ENCODE measurements around the gene EPG5.

EPG5 gene

DNA sequence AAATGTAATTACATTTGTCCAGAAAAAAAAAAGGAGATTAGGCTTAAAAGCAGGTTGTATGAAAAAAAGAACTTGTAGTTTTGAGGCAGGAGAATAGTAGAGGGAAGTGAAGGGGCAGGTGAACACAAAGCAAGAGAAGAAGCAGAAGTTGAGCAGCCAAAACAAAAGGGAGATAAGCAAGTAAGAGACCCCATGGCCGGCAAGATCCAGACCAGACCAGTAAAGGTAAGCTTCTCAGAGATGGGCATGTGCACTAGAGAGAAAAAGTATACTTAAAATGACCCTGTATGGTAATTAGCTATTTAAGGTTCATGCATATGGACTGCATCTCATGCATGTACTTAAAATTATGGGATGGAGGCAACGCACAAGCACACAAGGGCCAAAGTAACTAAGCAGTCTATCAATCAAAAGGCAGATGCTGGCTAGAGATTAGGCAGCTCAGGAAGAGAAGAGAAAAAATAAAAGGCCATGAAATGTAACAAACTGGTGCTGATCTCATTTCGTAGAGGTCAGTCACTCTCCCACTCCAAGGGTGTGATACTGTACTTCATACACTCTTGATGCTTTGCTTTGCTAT is 132.0 kb downstream of the EPG5 start:
- no peak overlapping the region for H2AFZ ChIP-seq (ENCODE audit: low read depth, low read length)
- H3K9me3 ChIP-seq (ENCODE audit: insufficient read depth, low read length, severe bottlenecking): no peaks in the 10 kb centered on the region
- TF ChIP-seq EZH2 (IDR thresholded peaks at IDR 0.05; ENCODE audit: borderline replicate concordance, low read depth, low read length, severe bottlenecking): no peak
- TF ChIP-seq, protein P1, sequence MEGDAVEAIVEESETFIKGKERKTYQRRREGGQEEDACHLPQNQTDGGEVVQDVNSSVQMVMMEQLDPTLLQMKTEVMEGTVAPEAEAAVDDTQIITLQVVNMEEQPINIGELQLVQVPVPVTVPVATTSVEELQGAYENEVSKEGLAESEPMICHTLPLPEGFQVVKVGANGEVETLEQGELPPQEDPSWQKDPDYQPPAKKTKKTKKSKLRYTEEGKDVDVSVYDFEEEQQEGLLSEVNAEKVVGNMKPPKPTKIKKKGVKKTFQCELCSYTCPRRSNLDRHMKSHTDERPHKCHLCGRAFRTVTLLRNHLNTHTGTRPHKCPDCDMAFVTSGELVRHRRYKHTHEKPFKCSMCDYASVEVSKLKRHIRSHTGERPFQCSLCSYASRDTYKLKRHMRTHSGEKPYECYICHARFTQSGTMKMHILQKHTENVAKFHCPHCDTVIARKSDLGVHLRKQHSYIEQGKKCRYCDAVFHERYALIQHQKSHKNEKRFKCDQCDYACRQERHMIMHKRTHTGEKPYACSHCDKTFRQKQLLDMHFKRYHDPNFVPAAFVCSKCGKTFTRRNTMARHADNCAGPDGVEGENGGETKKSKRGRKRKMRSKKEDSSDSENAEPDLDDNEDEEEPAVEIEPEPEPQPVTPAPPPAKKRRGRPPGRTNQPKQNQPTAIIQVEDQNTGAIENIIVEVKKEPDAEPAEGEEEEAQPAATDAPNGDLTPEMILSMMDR (IDR thresholded peaks at IDR 0.05; ENCODE audit: borderline replicate concordance, extremely low read depth, low read length, poor library complexity, severe bottlenecking): no peak
- H3K4me3 ChIP-seq (ENCODE audit: low read depth in 1 of 2, low read length in 2 of 2): no peak overlapping the region
- no peak overlapping the region for H3K9ac ChIP-seq (ENCODE audit: low read depth, low read length)
- no peak overlapping the region for H3K27ac ChIP-seq (ENCODE audit: low read length)
- H4K20me1 ChIP-seq (ENCODE audit: insufficient read depth, low read length): no peaks in the 10 kb centered on the region
- H3K4me1 ChIP-seq (ENCODE audit: insufficient read depth, low read length): no peaks in the 10 kb centered on the region
- DNase-seq: no peak
- no peaks in the 10 kb centered on the region for H3K27me3 ChIP-seq (ENCODE audit: insufficient read depth, low read length, poor library complexity)
- no peak for ATAC-seq (ENCODE audit: insufficient read depth, low read depth)
- no peak overlapping the region for H3K4me2 ChIP-seq (ENCODE audit: insufficient read depth, low read length)
- no peaks in the 10 kb centered on the region for H3K36me3 ChIP-seq (ENCODE audit: insufficient read depth, low read length)
- no peaks in the 10 kb centered on the region for H3K79me2 ChIP-seq (ENCODE audit: insufficient read depth, low read length)

GRCh38 chr18:45834306-45834705 is 132.8 kb downstream of the EPG5 start:
- Histone ChIP-seq H3K27me3 (ENCODE audit: insufficient read depth, low read length, poor library complexity) (no peaks in the 10 kb centered on the region), H3K27ac (ENCODE audit: low read length) (no peak overlapping the region), H3K79me2 (ENCODE audit: insufficient read depth, low read length) (no peaks in the 10 kb centered on the region), H3K4me1 (ENCODE audit: insufficient read depth, low read length) (peaks cover 3% of the 10 kb centered on the region), H3K9me3 (ENCODE audit: insufficient read depth, low read length, severe bottlenecking) (no peaks in the 10 kb centered on the region), H3K4me3 (ENCODE audit: low read depth in 1 of 2, low read length in 2 of 2) (no peak overlapping the region), H3K4me2 (ENCODE audit: insufficient read depth, low read length) (no peak overlapping the region), H4K20me1 (ENCODE audit: insufficient read depth, low read length) (no peaks in the 10 kb centered on the region), H3K36me3 (ENCODE audit: insufficient read depth, low read length) (no peaks in the 10 kb centered on the region), H3K9ac (ENCODE audit: low read depth, low read length) (no peak overlapping the region), H2AFZ (ENCODE audit: low read depth, low read length) (no peak overlapping the region)
- DNase-seq: no peak
- TF ChIP-seq EZH2 (IDR thresholded peaks at IDR 0.05; ENCODE audit: borderline replicate concordance, low read depth, low read length, severe bottlenecking): no peak
- TF ChIP-seq, protein P1 (IDR thresholded peaks at IDR 0.05; ENCODE audit: borderline replicate concordance, extremely low read depth, low read length, poor library complexity, severe bottlenecking): no peak
- ATAC-seq (ENCODE audit: insufficient read depth, low read depth): 0 out of 3 replicates have a peak, but pooled peaks have one; percentile 19

DNA sequence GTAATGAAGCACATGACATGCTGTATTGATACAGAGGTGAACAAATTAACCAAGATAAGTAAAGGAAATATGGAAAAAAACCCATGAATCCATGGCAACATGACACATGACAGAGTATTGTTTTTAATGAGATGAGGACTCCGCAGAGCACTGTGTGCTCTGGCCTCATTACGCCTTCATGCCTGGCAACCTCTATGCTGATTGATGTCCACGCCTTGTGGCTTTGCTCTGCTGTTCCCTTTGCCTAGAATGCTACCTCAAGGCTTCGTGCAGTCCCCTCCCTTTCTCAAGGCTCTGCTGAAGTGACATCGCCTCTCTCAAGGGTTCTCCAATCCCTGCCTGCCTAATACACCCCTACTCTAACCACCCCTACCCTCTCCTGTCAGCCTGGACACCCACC is 133.3 kb downstream of the EPG5 start:
- H3K79me2 ChIP-seq (ENCODE audit: insufficient read depth, low read length): no peaks in the 10 kb centered on the region
- no peak overlapping the region for H2AFZ ChIP-seq (ENCODE audit: low read depth, low read length)
- no peaks in the 10 kb centered on the region for H3K36me3 ChIP-seq (ENCODE audit: insufficient read depth, low read length)
- no peak overlapping the region for H3K4me3 ChIP-seq (ENCODE audit: low read depth in 1 of 2, low read length in 2 of 2)
- DNase-seq (no peak), ATAC-seq (ENCODE audit: insufficient read depth, low read depth) (no peak)
- no peaks in the 10 kb centered on the region for H3K27me3 ChIP-seq (ENCODE audit: insufficient read depth, low read length, poor library complexity)
- no peak for TF ChIP-seq EZH2 (IDR thresholded peaks at IDR 0.05; ENCODE audit: borderline replicate concordance, low read depth, low read length, severe bottlenecking)
- TF ChIP-seq, protein P1 (IDR thresholded peaks at IDR 0.05; ENCODE audit: borderline replicate concordance, extremely low read depth, low read length, poor library complexity, severe bottlenecking): no peak
- no peaks in the 10 kb centered on the region for H3K9me3 ChIP-seq (ENCODE audit: insufficient read depth, low read length, severe bottlenecking)
- H3K4me2 ChIP-seq (ENCODE audit: insufficient read depth, low read length): no peak overlapping the region
- no peak overlapping the region for H3K9ac ChIP-seq (ENCODE audit: low read depth, low read length)
- no peak overlapping the region for H3K27ac ChIP-seq (ENCODE audit: low read length)
- no peaks in the 10 kb centered on the region for H4K20me1 ChIP-seq (ENCODE audit: insufficient read depth, low read length)
- H3K4me1 ChIP-seq (ENCODE audit: insufficient read depth, low read length): peaks cover 7% of the 10 kb centered on the region

Measured in DND-41 (cell line).